ENCODE measurements around the gene BAG3.
"Not testable (repeated sequence)": the region's sequence is repeated elsewhere in the genome, so short reads cannot be mapped to it uniquely, and the experiment has no call there.

The BAG3 gene

DNA sequence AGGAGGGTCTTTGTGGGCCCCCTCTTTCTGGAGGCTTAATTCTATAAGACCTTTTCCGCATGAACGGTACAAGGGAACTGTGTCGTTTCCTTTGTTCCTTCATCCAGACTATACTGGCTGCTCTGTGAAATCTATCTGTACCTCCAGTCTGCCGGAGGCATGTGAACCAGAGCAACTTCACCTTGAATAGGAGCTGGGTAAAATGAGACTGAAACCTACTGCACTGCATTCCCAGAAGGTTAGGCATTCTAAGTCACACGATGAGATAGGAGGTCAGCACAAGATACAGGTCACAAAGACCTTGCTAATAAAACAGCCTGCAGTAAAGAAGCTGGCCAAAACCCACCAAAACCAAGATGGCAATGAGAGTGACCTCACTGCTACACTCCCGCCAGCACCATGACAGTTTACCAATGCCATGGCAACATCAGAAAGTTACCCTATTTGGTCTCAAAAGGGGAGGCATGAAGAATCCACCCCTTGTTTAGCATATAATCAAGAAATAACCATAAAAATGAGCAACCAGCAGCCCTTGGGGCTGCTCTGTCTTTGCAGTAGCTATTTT is 37.9 kb downstream of the BAG3 start:
- Mint-ChIP-seq H3K9me3 (no peaks in the 10 kb centered on the region), H3K4me3 (no peak overlapping the region), H3K27me3 (no peaks in the 10 kb centered on the region), H3K4me1 (peaks cover 26% of the 10 kb centered on the region), H3K27ac (no peak overlapping the region)
- ATAC-seq = no peak
- no peak for DNase-seq

DNA sequence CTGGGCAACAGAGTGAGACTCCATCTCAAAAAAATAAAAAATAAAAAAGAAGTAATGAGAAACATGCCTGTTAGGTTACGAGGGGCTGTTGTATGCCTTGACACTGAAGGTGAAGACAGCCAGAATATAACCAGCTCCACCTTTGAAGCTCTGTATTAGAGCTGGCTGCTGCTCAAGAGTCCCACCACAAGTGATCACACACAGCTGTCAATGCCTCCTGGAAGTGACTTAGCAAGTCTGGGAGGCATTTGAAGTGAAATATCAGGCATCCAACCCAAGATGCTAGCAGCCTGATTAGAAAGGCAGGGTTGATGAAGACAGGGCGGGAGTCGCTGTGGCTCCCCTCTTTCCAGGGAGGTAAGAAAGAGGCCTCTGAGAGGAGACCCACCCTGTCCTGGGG is 40.5 kb downstream of the BAG3 start:
- H3K9me3 Mint-ChIP-seq = no peaks in the 10 kb centered on the region
- no peak overlapping the region for H3K27ac Mint-ChIP-seq
- H3K4me3 Mint-ChIP-seq = no peak overlapping the region
- peaks cover 20% of the 10 kb centered on the region for H3K4me1 Mint-ChIP-seq
- ATAC-seq (no peak), DNase-seq (no peak)
- H3K27me3 Mint-ChIP-seq = no peaks in the 10 kb centered on the region

DNA sequence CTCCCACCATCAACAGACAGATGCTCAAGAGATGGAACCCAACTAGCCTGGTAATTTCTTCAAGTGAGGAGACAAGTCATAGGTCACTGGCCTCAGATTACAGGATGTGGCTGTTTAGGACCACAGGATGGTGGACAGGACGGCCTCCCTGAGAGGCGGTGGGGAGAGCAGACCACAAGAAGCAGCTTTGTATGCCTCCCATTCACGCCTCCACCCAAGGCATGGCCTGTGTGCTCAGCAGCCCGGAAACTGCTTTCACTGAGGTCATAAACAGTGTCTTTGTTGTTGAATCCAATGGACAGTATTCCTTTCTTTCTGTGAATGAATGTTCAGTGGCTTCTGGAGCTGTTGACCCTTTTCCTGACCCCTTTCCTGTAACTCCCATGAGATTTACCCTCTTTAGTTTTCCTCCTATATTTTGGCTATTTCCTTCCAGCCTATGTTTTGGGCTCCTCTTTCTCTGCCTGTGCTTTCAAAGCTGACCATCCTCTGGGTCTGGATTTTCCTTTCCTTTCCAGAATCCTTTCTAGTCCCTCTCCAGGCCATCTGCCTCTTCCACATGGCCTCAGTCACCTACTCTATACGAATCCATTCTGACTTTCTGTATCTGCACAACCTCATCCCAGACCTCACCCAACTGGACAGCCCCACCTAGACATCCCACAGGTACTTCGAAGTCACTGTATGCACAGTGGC is 42.2 kb downstream of the BAG3 start:
- ATAC-seq (peak; percentile 54), DNase-seq (no peak)
- H3K4me1 Mint-ChIP-seq = peaks cover 6% of the 10 kb centered on the region
- H3K4me3 Mint-ChIP-seq = no peak overlapping the region
- H3K27ac Mint-ChIP-seq = no peak overlapping the region
- no peaks in the 10 kb centered on the region for H3K9me3 Mint-ChIP-seq
- no peaks in the 10 kb centered on the region for H3K27me3 Mint-ChIP-seq

DNA sequence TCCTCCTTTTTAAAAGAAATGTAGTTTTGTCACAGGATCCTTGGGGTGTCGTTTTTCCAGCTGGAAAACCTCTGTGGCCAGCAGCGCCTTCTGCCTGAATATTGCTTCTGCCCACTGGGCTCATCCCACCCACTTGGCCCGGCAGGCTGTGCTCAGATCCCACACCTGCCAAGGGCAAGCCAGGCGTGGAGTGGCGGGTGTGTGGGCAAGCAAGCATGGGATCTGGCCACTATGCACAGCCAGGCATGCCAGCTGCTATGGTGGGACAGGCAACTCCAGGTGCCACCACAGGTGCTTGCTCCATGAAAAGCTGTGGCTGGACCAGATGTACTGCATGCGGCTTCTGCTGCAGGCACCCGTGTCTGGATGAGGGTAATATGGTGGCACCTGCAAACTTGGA is 43.4 kb downstream of the BAG3 start:
- Mint-ChIP-seq H3K4me1 (peaks cover 10% of the 10 kb centered on the region), H3K9me3 (no peaks in the 10 kb centered on the region), H3K27me3 (no peaks in the 10 kb centered on the region), H3K4me3 (no peak overlapping the region), H3K27ac (no peak overlapping the region)
- no peak for DNase-seq
- no peak for ATAC-seq

DNA sequence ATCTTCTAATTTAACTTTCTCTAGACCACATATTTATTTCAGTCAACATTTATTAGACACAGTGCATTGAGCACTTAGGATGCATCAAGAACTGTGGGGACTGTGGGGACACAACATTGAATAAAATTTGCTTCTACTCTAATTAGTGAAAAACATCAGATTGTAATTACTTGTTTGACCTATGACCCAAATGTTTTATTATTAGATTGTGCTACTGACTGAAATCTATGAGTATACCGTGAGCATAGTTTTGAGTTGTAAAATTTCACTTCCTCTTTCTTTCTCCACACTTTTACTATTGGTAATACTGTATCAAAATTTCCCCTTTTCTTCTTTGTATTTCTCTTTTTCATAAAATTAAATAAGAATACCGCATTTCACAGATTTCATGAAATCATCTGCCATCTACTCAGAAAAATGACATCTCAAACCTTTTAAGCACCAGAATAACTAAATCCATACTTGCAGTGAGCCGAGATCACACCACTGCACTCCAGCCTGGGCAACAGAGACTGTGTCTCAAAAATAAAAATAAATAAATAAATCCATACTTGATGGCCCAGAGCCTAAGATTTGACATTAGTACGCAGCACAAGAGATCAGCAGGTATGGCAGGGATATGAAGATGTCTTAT is 49.3 kb downstream of the BAG3 start:
- no peak for DNase-seq
- H3K4me3 Mint-ChIP-seq = peak overlapping the region; percentile 24 to 47
- peak overlapping the region; percentile 15 to 77 for H3K27ac Mint-ChIP-seq
- H3K27me3 Mint-ChIP-seq = no peaks in the 10 kb centered on the region
- H3K9me3 Mint-ChIP-seq = peaks cover 16 to 20% of the 10 kb centered on the region in 2 donors
- peaks cover 59% of the 10 kb centered on the region for H3K4me1 Mint-ChIP-seq
- no peak for ATAC-seq

DNA sequence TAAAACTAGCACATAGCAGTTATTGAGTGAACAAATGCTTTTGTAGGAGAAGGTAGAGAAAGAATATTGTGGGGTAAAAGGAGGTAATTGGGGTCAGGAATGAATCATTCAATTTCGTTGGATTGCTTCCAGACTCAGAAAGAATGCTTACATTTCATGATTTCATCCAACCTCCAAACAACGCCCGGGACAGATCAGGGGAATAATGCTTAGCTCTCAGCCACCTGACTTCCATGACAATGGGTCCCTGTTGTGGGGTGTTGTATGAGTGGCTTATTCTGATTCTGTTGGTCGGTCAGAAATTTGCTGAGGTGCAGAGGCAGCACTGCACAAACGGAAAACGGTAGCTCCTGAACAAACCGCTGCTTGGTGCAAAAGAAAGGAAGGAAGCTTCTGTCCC is 50.7 kb downstream of the BAG3 start:
- Mint-ChIP-seq H3K27ac (no peak overlapping the region), H3K27me3 (no peaks in the 10 kb centered on the region), H3K4me1 (peaks cover 73% of the 10 kb centered on the region), H3K9me3 (peaks cover 26 to 30% of the 10 kb centered on the region in 2 donors), H3K4me3 (no peak overlapping the region)
- ATAC-seq = no peak
- no peak for DNase-seq

DNA sequence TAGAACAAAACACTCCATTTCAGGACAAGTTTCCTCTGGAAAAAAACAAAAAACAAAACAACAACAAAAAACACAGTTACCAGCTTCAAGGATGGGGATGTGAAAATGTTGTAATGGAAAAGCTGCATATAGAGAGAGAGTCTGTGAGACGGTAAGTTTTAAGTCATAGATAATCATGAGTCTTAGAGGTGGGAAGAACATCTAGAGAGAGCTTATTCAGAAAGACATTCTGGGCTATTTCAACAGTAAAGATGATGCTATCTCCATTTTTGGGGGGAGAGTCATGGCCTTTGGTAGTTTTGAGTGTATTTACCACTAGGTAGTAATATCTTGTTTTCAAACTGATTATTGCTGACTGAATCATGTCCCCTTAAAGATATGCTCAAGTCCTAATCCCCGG is 51.4 kb downstream of the BAG3 start:
- Mint-ChIP-seq H3K27me3 (no peaks in the 10 kb centered on the region), H3K9me3 (peaks cover 34 to 37% of the 10 kb centered on the region in 2 donors), H3K4me1 (peaks cover 80% of the 10 kb centered on the region), H3K27ac (peak overlapping the region in 1 of 2 donors; percentile 21), H3K4me3 (peak overlapping the region in 1 of 2 donors; percentile 4)
- ATAC-seq (peak; percentile 47), DNase-seq (no peak)

DNA sequence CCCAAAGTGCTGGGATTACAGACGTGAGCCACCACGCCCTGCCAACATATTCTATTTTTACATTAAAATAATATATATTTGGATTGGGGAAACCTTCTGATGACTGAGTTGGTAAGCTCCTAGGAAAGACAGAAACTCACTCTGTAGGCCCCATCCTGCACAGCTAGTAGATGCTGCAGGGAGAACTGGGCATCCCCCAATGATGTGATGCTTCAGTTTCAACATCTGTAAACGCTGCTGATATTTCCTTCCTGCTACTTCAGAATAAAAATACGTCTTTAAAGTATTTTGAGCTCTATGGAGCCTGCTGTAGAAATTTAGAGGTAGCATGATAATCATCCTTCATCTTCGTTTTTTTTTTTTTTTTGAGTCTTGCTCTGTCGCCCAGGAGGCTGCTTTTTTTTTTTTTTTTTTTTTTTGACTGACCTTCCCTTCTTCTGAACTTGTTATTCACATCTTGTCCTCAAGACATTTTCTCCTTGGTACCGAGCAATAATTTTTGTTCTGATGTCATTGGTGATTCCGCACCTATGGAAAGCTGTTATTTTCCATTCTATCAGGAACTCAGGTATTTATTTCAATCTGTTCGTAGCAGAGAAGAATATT is 52.8 kb downstream of the BAG3 start:
- peak; percentile 53 for ATAC-seq
- Mint-ChIP-seq H3K9me3 (peaks cover 42 to 47% of the 10 kb centered on the region in 2 donors), H3K27ac (peak overlapping the region; percentile 48 to 100), H3K4me3 (peak overlapping the region; percentile 70 to 82), H3K27me3 (no peaks in the 10 kb centered on the region), H3K4me1 (peaks cover 90% of the 10 kb centered on the region)
- DNase-seq = no peak

DNA sequence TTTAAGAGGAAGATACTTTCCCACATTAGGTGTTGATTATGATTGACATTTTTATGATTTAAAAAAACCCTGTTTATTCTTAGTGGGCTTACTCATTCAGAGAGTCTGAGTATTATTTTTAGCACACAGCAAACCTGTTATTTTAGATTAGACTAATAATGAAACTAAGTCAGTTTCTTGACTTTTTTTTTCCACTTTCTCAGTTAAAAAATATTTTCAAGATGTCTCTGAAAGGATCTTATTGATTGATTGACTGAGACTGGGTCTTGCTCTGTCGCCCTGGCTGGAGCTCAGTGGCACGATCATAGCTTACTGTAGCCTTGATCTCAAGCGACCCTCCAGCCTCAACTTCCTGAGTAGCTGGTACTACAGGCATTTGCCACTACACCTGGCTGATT is 54.3 kb downstream of the BAG3 start:
- peak overlapping the region; percentile 96 to 100 for H3K27ac Mint-ChIP-seq
- H3K4me3 Mint-ChIP-seq = peak overlapping the region; percentile 63 to 82
- ATAC-seq (peak; percentile 76), DNase-seq (peak; percentile 31 to 41)
- peaks cover 91% of the 10 kb centered on the region for H3K4me1 Mint-ChIP-seq
- no peaks in the 10 kb centered on the region for H3K27me3 Mint-ChIP-seq
- peaks cover 57 to 60% of the 10 kb centered on the region in 2 donors for H3K9me3 Mint-ChIP-seq

DNA sequence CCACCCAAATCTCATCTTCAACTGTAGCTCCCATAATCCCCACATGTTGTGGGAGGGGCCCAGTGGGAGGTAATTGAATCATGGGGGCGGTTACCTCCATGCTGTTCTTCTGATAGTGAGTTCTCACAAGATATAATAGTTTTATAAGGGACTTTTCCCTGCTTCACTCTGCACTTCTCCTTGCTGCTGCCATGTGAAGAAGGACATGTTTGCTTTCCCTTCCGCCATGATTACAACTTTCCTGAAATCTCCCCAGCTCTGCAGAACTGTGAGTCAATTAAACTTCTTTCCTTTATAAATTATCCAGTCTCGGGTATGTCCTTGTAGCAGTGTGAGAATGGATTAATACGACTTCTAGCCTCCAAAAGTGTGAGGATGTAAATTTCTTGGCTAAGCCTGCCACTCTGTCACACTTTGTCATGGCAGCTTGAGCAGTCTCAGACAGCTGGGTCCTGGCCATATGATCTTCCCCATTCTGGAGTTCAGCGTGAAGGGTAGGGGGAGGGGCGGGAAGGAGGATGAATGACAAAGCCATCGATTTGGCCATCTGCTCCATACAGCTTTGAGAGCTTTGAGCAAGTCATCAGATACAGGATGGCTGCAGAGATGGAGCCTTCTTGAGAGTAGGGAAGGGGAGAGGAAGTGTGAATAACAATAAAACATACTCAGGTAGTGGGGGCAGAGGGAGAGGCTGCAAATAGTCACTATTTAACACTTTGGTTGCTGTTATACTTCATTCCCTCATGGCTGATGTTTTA is 55.5 kb downstream of the BAG3 start:
- ATAC-seq (no peak), DNase-seq (no peak)
- Mint-ChIP-seq H3K4me1 (peaks cover 80% of the 10 kb centered on the region), H3K27ac (peak overlapping the region; percentile 74 to 100), H3K9me3 (peaks cover 64 to 67% of the 10 kb centered on the region in 2 donors), H3K4me3 (no peak overlapping the region), H3K27me3 (no peaks in the 10 kb centered on the region)

DNA sequence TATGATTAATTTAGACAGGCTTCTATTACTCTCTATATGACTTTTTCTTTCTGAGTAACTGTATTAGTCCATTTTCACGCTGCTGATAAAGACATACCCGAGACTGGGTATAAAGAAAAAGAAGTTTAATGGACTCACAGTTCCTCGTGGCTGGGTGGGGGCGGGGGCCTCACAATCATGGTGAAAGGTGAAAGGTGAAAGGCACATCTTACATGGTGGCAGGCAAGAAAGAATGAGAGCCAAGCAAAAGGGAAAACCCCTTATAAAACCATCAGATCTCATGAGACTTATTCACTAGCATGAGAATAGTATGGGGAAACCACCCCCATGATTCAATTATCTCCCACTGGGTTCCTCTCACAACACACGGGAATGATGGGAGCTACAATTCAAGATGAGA is 56.2 kb downstream of the BAG3 start:
- peaks cover 69 to 73% of the 10 kb centered on the region in 2 donors for H3K9me3 Mint-ChIP-seq
- not testable (repeated sequence) for DNase-seq, ATAC-seq, H3K4me3 Mint-ChIP-seq, H3K27me3 Mint-ChIP-seq
- peaks cover 74% of the 10 kb centered on the region for H3K4me1 Mint-ChIP-seq
- peak overlapping the region; percentile 44 to 73 for H3K27ac Mint-ChIP-seq

DNA sequence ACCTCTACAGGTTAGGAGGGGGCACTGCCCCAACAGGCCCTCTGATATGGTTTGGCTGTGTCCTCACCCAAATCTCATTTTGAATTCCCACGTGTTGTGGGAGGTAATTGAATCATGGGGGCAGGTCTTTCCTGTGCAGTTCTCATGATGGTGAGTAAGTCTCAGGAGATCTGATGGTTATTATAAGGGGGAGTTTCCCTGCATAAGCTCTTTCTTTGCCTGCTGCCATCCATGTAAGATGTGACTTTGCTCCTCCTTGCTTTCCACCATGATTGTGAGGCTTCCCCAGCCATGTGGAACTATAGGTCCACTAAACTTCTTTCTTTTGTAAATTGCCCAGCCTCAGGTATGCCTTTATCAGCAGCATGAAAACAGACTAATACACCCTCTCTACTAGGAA is 59.8 kb downstream of the BAG3 start:
- not testable (repeated sequence) for H3K27ac Mint-ChIP-seq

DNA sequence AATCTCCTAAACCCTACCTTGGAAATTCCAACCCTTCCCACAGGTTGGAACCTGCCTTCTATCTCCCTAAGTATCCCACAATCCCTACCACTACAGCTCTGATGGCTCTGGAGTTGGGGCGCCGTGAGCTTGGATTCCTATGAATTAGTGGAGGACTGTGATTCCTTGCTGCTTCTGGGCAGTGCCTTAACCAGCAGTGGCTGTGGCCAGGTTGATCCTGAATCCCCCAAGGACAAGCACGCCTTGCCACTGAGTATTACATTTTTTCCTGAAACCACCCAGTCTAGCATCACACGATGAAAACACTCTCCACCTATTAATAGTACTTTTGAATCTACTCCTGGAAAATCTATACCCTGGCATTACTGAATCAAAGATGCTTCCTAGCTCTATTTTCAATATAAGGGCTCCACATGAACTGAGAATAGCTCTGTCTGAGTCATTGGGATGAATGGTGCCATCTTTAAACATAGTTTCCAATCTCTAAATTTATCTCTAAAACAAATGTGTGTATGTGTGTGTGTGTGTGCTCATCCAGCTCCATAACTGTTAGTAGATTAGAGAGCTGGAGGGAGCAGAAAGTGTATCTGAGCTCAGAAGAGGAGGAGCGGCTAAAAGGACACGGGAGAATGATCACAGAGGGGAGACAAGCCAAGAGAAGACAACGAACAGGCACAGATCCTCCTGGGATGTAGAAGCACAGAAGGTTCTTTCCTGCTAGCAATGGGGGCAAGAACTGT is 62.7 kb downstream of the BAG3 start:
- ATAC-seq (no peak), DNase-seq (no peak)
- H3K4me3 Mint-ChIP-seq = no peak overlapping the region
- H3K27ac Mint-ChIP-seq = no peak overlapping the region
- peaks cover 28 to 38% of the 10 kb centered on the region in 2 donors for H3K9me3 Mint-ChIP-seq
- H3K4me1 Mint-ChIP-seq = peaks cover 17% of the 10 kb centered on the region
- H3K27me3 Mint-ChIP-seq = no peaks in the 10 kb centered on the region

More for the DNA sequence above, 59.8 kb downstream of the BAG3 start:
- peaks cover 53 to 63% of the 10 kb centered on the region in 2 donors for H3K9me3 Mint-ChIP-seq
- H3K27me3 Mint-ChIP-seq, ATAC-seq, DNase-seq, H3K4me3 Mint-ChIP-seq: not testable (repeated sequence)
- peaks cover 46% of the 10 kb centered on the region for H3K4me1 Mint-ChIP-seq

DNA sequence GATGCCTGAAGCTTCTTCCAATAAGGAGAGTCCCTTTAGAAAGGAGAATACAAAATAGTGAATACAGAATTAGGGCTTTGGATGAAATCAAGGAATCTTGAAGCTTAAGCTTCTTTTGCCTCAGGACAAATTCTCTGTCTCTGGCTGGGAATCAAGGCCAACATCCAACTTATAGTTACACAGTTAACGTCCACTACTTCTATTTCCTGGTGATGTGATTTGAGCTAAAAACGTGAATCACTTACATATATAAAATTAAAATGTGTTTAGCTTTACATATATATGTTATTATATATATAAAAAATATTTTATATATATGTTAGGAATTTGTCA is 63.3 kb downstream of the BAG3 start:
- no peak for ATAC-seq
- peaks cover 22 to 33% of the 10 kb centered on the region in 2 donors for H3K9me3 Mint-ChIP-seq
- DNase-seq = no peak

More for the DNA sequence above, 63.3 kb downstream of the BAG3 start:
- H3K4me1 Mint-ChIP-seq = peaks cover 11% of the 10 kb centered on the region
- H3K27me3 Mint-ChIP-seq = no peaks in the 10 kb centered on the region
- no peak overlapping the region for H3K4me3 Mint-ChIP-seq
- H3K27ac Mint-ChIP-seq = no peak overlapping the region
